ENCODE results near the gene ABI1. TPM values are rescaled to one million over a fixed set of nuclear protein-coding genes. Genes with fewer than 3 reads are reported as not detected.
A peak's percentile ranks its signal among the peaks of the same experiment; 100 is the strongest.

The ABI1 gene
- total and polyA plus RNA-seq, 9 of the 15 experiments (the other 6 are each of a cell fraction or from before 2014, with no cell fraction given) = 22.1 to 52.3 (median 39.0) TPM

DNA sequence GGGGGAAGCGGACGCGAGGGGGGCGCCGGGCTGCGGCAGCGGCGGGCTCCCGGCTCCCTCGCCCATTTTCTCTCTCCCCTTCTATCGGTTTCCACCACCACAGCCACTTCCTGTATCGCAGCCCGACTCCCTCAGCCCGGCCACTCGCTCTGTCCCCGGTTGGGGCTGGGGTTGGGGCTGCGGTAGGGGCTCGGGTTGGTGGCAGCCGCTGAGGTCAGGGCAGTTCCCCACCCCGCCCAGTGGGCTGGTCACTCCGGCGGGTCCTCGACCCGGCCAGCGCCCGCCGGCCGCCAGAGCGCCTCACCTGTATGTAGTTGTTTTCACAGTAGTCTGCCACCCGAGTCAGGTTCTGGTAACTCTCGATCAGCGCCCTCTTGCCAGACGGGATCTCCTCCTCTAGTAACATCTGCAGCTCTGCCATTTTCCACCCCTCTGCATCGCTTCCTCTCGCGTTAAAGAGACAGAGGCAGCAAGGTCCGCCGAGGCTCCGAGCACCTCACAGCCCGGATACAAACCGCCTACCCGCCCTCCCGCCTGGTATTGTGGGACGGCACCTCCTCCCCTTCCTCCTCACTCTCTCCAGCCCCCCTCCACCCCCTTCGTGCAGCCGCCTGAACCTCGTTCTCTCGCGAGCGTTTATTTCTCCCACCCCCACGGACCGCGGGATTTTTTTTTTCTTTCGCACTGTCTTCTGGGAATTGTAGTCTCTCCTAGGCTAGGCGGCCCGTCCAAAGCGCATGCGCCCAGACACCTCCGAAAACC lies at the start of gene ABI1 (continued):
- TF ChIP-seq BHLHE40 (IDR thresholded peaks at IDR 0.05; ENCODE audit: low read length) (no peak), MAZ (CRISPR knock-in tag; conservative IDR thresholded peaks at IDR 0.05 in 1 of 2, IDR thresholded peaks at IDR 0.05 in 1 of 2) (peak; percentile 88 to 89), EP400 (IDR thresholded peaks at IDR 0.05) (peak; percentile 55; the same call in 1 of the 2 replicates), POLR2B (IDR thresholded peaks at IDR 0.05; ENCODE audit: low read depth, partially characterized antibody) (peak; percentile 90), HDAC6 (IDR thresholded peaks at IDR 0.05; ENCODE audit: low read depth, low read length) (no peak), SP1 (CRISPR knock-in tag; IDR thresholded peaks at IDR 0.05) (no peak), CREM (IDR thresholded peaks at IDR 0.05; ENCODE audit: low read depth) (0 out of 2 replicates have a peak, but pooled peaks have one; percentile 41), ZNF239 (CRISPR knock-in tag; IDR thresholded peaks at IDR 0.05) (no peak), NR4A1 (CRISPR knock-in tag; IDR thresholded peaks at IDR 0.05) (no peak), NR4A1 (tag; IDR thresholded peaks at IDR 0.05) (no peak), HCFC1 (IDR thresholded peaks at IDR 0.05; ENCODE audit: low read depth, low read length) (peak; percentile 92), HNRNPK (IDR thresholded peaks at IDR 0.05; ENCODE audit: low read depth, low read length, poor library complexity, severe bottlenecking) (peak; percentile 54), SMARCA5 (IDR thresholded peaks at IDR 0.05) (no peak), ZNF3 (CRISPR knock-in tag; IDR thresholded peaks at IDR 0.05) (no peak), ZNF589 (CRISPR knock-in tag; IDR thresholded peaks at IDR 0.05; ENCODE audit: low read depth) (no peak), ETS2 (tag; IDR thresholded peaks at IDR 0.05; ENCODE audit: borderline replicate concordance, poor library complexity, severe bottlenecking) (no peak), FOXA3 (CRISPR knock-in tag; conservative IDR thresholded peaks at IDR 0.05 in 1 of 2, IDR thresholded peaks at IDR 0.05 in 1 of 2) (no peak), CREB1 (IDR thresholded peaks at IDR 0.05) (peak; percentile 43; the same call in 1 of the 2 replicates), CREB1 (CRISPR knock-in tag; IDR thresholded peaks at IDR 0.05) (peak; percentile 45; the same call in 1 of the 2 replicates), SMAD2 (IDR thresholded peaks at IDR 0.05; ENCODE audit: low read depth, low read length) (no peak), RFX1 (IDR thresholded peaks at IDR 0.05) (no peak)
- TF ChIP-seq, protein P1, sequence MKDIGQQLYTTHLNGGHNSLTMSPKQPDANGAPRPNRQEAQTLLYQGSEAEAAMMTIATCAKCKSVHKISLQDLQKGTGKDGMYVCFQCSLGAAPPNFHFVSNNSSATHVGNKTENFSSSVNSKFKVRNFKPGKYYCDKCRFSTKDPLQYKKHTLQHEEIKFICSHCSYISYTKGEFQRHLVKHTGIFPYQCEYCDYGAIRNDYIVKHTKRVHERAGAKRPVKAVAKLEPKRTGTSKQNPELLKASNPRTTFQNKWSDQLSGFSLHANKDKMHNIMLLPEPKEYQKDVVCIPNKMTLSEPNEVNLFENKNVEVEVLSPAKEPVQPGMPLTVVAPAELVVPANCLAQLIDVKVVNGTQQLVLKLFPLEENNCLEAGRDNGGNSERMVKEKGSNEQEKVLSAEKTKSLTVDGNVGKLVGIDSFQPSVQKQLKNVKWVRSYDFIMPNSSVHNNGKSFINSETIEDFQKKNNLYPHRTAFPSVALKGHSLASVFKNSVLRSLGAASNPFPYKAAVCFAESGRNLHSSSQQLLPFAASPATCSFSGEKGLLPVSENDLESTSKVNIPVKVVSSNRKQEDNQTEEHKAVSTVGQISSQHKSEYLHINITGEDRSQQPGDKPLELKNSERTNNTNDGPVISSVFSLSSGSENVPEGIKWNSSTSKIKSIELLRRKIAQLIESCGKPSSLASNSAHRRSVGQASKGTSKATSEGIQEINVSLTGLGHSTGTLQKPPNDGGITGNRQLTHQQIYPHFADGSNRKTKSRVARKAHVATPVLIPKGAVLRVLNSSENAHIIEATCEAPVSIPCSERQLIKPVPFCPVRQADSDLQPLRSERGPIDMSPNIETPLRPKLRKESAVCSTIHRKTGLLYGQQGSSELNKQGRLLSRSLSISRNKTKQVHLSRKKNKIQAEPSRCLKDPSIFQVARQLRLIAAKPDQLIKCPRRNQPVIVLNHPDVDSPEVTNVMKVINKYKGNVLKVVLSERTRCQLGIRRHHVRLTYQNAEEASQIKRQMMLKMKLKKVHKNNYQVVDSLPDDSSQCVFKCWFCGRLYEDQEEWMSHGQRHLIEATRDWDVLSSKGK (CRISPR knock-in tag; IDR thresholded peaks at IDR 0.05) = no peak
- TF ChIP-seq, protein P2, sequence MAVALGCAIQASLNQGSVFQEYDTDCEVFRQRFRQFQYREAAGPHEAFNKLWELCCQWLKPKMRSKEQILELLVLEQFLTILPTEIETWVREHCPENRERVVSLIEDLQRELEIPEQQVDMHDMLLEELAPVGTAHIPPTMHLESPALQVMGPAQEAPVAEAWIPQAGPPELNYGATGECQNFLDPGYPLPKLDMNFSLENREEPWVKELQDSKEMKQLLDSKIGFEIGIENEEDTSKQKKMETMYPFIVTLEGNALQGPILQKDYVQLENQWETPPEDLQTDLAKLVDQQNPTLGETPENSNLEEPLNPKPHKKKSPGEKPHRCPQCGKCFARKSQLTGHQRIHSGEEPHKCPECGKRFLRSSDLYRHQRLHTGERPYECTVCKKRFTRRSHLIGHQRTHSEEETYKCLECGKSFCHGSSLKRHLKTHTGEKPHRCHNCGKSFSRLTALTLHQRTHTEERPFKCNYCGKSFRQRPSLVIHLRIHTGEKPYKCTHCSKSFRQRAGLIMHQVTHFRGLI (CRISPR knock-in tag; IDR thresholded peaks at IDR 0.05) = no peak
